Body of pancreas (tissue), 4 donors: ENCODE results near the gene PRKCB. TPM values are rescaled to one million over a fixed set of nuclear protein-coding genes. Genes with fewer than 3 reads are reported as not detected.

Experiments used
- ATAC-seq: fragments of 150-250 bp; one replicate; pipeline ENCODE4 v1.9.1; 2016
- DNase-seq, 4 donors: peaks; one replicate each; pipeline ENCODE4 v3.0.0-alpha.2; 2019
- H3K27ac ChIP-seq, 4 donors: fragments of 200-600 bp; sonication (generic); 1 replicate in 3 of 4; 2 replicates in 1 of 4; pipeline versions ENCODE4 v1.5.1 to v1.6.1; 2016 to 2019; ENCODE audit warnings: mild to moderate bottlenecking in 1 of 4, mixed read lengths in 1 of 4, moderate library complexity in 1 of 4
- H3K27me3 ChIP-seq, 2 donors: fragments of 200-600 bp; sonication (generic); one replicate each; pipeline ENCODE4 v1.6.0; 2016; ENCODE audit warnings: mild to moderate bottlenecking in 1 of 2
- H3K36me3 ChIP-seq, 2 donors: fragments of 200-600 bp; sonication (generic); replicated peaks in 1 of 2; 2 replicates each; pipeline ENCODE4 v1.5.1; 2016; ENCODE audit warnings: low read depth in 2 of 2; ENCODE audit not compliant: insufficient read depth in 1 of 2
- H3K4me1 ChIP-seq: fragments of 200-600 bp; sonication (generic); one replicate; pipeline ENCODE4 v1.6.0; 2016
- H3K4me3 ChIP-seq, 2 donors: fragments of 200-600 bp; sonication (generic); 1 replicate in 1 of 2; 2 replicates in 1 of 2; pipeline ENCODE4 v1.5.1; 2016 to 2019
- H3K9me3 ChIP-seq, 3 donors: fragments of 200-600 bp; sonication (generic); 1 replicate in 2 of 3; 2 replicates in 1 of 3; pipeline ENCODE4 v1.5.1; 2016
- CTCF ChIP-seq, 7 experiments: fragments of 450-650 bp in 4 of 7; fragments of 200-600 bp in 3 of 7; sonication (generic) in 3 of 7; IDR thresholded peaks; one replicate each; pipeline ENCODE4 v1.5.1; 2016 to 2019; ENCODE audit warnings: antibody characterized with exemption in 7 of 7
- POLR2A ChIP-seq, 3 donors: fragments of 450-650 bp; IDR thresholded peaks; one replicate each; pipeline ENCODE4 v1.6.1; 2016; ENCODE audit warnings: antibody characterized with exemption in 3 of 3, mild to moderate bottlenecking in 2 of 3
- WGBS, 2 donors: methylation state at CpG; one replicate each; pipeline ENCODE4 v1.1.5; 2017; 5-methylcytosine and 5-hydroxymethylcytosine counted together
- intact Hi-C: fragments of 100-400 bp; cut with DNase I; formaldehyde crosslinking; loops from one replicate; pipeline ENCODE4 v1.15.1; 2023
- total RNA-seq, 2 donors: library from RNA; depleted of rRNA; stranded (reverse); fragments of >200 nt; gene quantifications; one replicate each; pipeline ENCODE4 v1.1.0, GENCODE V29; 2016

The PRKCB gene
- total RNA-seq, 2 donors from 2014 or later = 0.33 to 10.6 TPM

DNA sequence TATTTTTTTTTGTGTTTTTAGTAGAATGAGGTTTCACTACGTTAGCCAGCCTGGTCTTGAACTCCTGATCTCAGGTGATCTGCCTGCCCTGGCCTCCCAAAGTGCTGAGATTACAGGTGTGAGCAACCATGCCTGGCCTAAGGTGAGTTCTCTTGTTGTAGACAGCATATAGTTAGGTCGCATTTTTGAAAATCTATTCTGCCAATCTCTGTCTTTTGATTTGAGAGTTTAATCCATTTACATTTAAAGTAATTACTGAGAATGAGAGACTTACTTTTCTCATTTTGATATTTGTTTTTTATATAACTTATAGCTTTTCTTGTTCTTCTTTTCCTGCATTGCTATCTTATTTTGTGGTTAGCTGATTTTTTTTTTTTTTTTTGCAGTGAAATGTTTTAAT lies 6.3 kb upstream of the PRKCB start:
- TF ChIP-seq POLR2A (IDR thresholded peaks at IDR 0.05) (no peak), CTCF (IDR thresholded peaks at IDR 0.05) (no peak)
- intact Hi-C loops = no loop called here
- Histone ChIP-seq H3K36me3 (no peaks in the 10 kb centered on the region), H3K27me3 (no peaks in the 10 kb centered on the region), H3K4me1 (no peaks in the 10 kb centered on the region), H3K4me3 (no peak overlapping the region), H3K27ac (no peak overlapping the region), H3K9me3 (peaks cover 0 to 8% (median 0%) of the 10 kb centered on the region in 3 donors)
- no peak for DNase-seq
- WGBS, 2 donors = 43 to 50% methylated on average over 2 of the region's 2 CpGs
- ATAC-seq = no peak

DNA sequence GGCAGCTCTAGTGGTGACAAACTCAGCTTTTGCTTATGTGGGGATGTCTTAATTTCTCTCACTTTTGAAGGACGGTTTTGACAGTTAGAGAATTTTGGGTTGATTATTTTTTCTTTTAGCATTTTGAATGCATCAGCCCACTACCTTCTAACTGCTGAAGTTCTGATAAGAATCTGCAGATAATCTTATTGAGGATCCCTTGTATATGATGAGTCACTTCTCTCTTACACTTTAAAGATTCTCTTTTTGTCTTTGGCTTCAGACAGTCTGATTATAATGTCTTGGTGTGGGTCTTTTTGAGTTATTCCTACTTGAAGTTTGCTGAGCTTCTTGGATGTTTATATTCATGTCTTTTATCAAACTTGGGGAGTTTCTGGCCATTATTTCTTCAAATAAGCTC lies 5.5 kb upstream of the PRKCB start:
- Histone ChIP-seq H3K4me1 (no peaks in the 10 kb centered on the region), H3K4me3 (no peak overlapping the region), H3K27ac (no peak overlapping the region), H3K36me3 (no peaks in the 10 kb centered on the region), H3K27me3 (no peaks in the 10 kb centered on the region), H3K9me3 (peaks cover 0 to 8% (median 0%) of the 10 kb centered on the region in 3 donors)
- DNase-seq = no peak
- WGBS, 2 donors = 0% methylated on average over 1 of the region's 1 CpG
- intact Hi-C loops = no loop called here
- ATAC-seq = no peak
- no peak for TF ChIP-seq POLR2A (IDR thresholded peaks at IDR 0.05)

DNA sequence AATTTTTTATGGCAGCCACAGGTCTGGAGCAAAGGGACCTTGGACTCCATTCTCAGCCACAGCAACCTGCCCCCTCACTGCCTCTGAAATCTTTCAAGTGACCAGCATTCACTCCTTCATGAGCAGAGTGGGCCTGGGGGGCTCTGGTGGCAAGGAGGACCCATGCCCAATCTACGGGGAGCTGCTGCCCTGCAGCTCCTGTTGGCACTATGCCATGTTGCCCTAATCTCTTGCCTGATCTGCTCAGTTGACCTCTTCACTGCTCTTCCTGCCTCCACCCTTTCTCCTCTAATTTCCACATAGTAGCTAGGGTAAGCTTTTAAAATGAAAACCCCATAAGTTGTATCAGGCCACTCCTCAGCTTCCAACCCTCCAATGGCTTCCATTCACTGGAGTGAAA lies 2.9 kb upstream of the PRKCB start:
- no peak for ATAC-seq
- Histone ChIP-seq H3K36me3 (no peaks in the 10 kb centered on the region), H3K4me3 (no peak overlapping the region), H3K27me3 (no peaks in the 10 kb centered on the region), H3K27ac (no peak overlapping the region), H3K9me3 (peaks cover 0 to 8% (median 0%) of the 10 kb centered on the region in 3 donors), H3K4me1 (peaks cover 5% of the 10 kb centered on the region)
- intact Hi-C loops = no loop called here
- DNase-seq = no peak
- TF ChIP-seq CTCF (IDR thresholded peaks at IDR 0.05) (no peak), POLR2A (IDR thresholded peaks at IDR 0.05) (no peak)
- 56 to 80% methylated on average over 1 of the region's 1 CpG for WGBS, 2 donors

DNA sequence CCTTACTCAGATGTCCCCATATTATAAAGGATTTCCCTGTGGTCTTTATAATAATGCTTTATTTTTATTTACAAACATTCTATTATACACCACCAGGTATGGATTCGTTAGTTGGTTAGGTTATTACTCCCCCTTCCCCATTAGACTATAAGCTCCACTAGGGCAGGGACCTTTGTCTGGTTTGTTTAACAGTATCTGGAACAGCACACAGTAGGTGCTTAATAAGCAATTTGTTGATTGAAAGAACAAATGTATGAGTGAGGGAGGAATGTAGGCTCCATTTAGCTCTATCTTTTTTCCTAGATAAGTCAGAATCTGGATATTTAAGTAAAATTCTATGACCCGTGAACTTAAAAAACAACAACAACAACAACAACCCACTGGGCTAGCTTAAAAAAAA lies 2.3 kb upstream of the PRKCB start:
- 63 to 88% methylated on average over 2 of the region's 2 CpGs for WGBS, 2 donors
- no peak for ATAC-seq
- intact Hi-C loops = no loop called here

DNA sequence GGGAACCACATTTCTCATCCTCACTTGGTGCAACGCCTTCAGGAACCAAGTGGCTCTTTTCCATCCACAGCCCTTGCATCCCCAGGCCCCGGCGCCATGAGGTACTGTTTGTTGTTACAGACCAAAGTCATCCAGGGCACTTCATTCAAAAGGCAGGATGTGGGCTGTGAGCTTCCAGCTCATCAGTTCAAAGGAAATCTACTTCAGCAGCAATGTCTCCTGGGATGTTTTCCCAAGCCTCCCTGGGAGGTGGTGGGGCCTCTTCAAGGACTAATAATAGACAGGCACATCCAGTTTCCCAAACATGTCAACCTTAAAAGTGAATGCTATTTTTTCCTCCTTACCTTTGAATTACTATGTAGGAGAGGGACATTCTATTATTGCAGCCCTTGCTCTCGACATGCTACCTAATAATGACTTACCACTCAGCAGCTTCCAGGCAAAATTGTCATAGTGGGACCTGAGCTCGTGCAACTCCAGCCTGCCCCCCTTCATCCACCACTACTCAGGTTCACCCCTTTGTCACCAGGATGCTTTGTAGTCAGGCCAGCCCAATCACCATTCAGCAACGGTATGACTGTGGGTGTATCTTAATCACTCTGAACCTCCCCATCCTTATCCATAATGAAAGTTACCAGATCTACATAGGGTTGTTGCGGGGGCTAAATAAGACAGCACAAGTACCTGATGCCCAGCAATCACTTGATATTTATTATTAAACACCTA lies 1.7 kb upstream of the PRKCB start:
- Histone ChIP-seq H3K4me3 (no peak overlapping the region), H3K27me3 (no peaks in the 10 kb centered on the region), H3K36me3 (no peaks in the 10 kb centered on the region), H3K4me1 (peaks cover 5% of the 10 kb centered on the region), H3K27ac (no peak overlapping the region), H3K9me3 (no peaks in the 10 kb centered on the region)
- ATAC-seq = no peak
- intact Hi-C loops = no loop called here
- TF ChIP-seq POLR2A (IDR thresholded peaks at IDR 0.05) = no peak
- no peak for TF ChIP-seq CTCF (IDR thresholded peaks at IDR 0.05)
- DNase-seq = no peak
- 60 to 64% methylated on average over 6 to 7 of the region's 7 CpGs for WGBS, 2 donors

More for the DNA sequence above, 2.3 kb upstream of the PRKCB start:
- no peak for TF ChIP-seq POLR2A (IDR thresholded peaks at IDR 0.05)
- no peak for TF ChIP-seq CTCF (IDR thresholded peaks at IDR 0.05)
- peaks cover 5% of the 10 kb centered on the region for H3K4me1 ChIP-seq
- no peaks in the 10 kb centered on the region for H3K27me3 ChIP-seq
- H3K9me3 ChIP-seq = peaks cover 0 to 4% (median 0%) of the 10 kb centered on the region in 3 donors
- DNase-seq = no peak
- no peak overlapping the region for H3K4me3 ChIP-seq
- H3K36me3 ChIP-seq = no peaks in the 10 kb centered on the region
- no peak overlapping the region for H3K27ac ChIP-seq
